ENCODE results near the gene ELOVL2.

GRCh38 chr6:10947966-10948365, 96.1 kb downstream of the ELOVL2 start:
- TF ChIP-seq POLR2A (IDR thresholded peaks at IDR 0.05; ENCODE audit: extremely low read depth, insufficient read length) (no peak), CTCF (IDR thresholded peaks at IDR 0.05; ENCODE audit: low read depth, low read length) (no peak), MYC (IDR thresholded peaks at IDR 0.05; ENCODE audit: low read depth, low read length) (no peak), MAX (IDR thresholded peaks at IDR 0.05; ENCODE audit: low read depth, low read length) (no peak)
